BE2C (cell line): ENCODE measurements around the gene NID1.
"Not testable (repeated sequence)": the region's sequence is repeated elsewhere in the genome, so short reads cannot be mapped to it uniquely, and the experiment has no call there.

Experiments
- DNase-seq: peaks from one replicate; pipeline ENCODE4 v3.0.0-alpha.2; 2020
- H3K27me3 ChIP-seq: fragments of 250-450 bp; sonication (Bioruptor Pico); 2 replicates; pipeline ENCODE4 v1.5.1; 2020; ENCODE audit warnings: mild to moderate bottlenecking
- H3K36me3 ChIP-seq: fragments of 250-450 bp; sonication (Bioruptor Pico); 2 replicates; pipeline ENCODE4 v1.5.1; 2020; ENCODE audit warnings: mild to moderate bottlenecking
- H3K4me1 ChIP-seq: fragments of 250-450 bp; sonication (Bioruptor Pico); 2 replicates; pipeline ENCODE4 v1.5.1; 2020
- H3K4me3 ChIP-seq: 2 replicates; pipeline ENCODE4 v1.5.1; 2011; ENCODE audit warnings: low read depth, low read length
- H3K9me3 ChIP-seq: fragments of 250-450 bp; sonication (Bioruptor Pico); 2 replicates; pipeline ENCODE4 v1.5.1; 2020
- TF ChIP-seq, protein P1 (sequence below): IDR thresholded peaks from 2 replicates; pipeline ENCODE4 v1.5.1; 2012; ENCODE audit warnings: mild to moderate bottlenecking, low read depth, low read length

The NID1 gene

GRCh38 chr1:236102611-236103010, 37.7 kb upstream of the NID1 start:
- DNase-seq, result no peak
- Histone ChIP-seq H3K27me3 (no peaks in the 10 kb centered on the region), H3K4me1 (peaks cover 3% of the 10 kb centered on the region; the same call in 1 of the 2 replicates), H3K4me3 (no peak overlapping the region), H3K36me3 (no peaks in the 10 kb centered on the region), H3K9me3 (no peaks in the 10 kb centered on the region; the same call in 1 of the 2 replicates)
- TF ChIP-seq, protein P1, sequence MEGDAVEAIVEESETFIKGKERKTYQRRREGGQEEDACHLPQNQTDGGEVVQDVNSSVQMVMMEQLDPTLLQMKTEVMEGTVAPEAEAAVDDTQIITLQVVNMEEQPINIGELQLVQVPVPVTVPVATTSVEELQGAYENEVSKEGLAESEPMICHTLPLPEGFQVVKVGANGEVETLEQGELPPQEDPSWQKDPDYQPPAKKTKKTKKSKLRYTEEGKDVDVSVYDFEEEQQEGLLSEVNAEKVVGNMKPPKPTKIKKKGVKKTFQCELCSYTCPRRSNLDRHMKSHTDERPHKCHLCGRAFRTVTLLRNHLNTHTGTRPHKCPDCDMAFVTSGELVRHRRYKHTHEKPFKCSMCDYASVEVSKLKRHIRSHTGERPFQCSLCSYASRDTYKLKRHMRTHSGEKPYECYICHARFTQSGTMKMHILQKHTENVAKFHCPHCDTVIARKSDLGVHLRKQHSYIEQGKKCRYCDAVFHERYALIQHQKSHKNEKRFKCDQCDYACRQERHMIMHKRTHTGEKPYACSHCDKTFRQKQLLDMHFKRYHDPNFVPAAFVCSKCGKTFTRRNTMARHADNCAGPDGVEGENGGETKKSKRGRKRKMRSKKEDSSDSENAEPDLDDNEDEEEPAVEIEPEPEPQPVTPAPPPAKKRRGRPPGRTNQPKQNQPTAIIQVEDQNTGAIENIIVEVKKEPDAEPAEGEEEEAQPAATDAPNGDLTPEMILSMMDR, result no peak

DNA sequence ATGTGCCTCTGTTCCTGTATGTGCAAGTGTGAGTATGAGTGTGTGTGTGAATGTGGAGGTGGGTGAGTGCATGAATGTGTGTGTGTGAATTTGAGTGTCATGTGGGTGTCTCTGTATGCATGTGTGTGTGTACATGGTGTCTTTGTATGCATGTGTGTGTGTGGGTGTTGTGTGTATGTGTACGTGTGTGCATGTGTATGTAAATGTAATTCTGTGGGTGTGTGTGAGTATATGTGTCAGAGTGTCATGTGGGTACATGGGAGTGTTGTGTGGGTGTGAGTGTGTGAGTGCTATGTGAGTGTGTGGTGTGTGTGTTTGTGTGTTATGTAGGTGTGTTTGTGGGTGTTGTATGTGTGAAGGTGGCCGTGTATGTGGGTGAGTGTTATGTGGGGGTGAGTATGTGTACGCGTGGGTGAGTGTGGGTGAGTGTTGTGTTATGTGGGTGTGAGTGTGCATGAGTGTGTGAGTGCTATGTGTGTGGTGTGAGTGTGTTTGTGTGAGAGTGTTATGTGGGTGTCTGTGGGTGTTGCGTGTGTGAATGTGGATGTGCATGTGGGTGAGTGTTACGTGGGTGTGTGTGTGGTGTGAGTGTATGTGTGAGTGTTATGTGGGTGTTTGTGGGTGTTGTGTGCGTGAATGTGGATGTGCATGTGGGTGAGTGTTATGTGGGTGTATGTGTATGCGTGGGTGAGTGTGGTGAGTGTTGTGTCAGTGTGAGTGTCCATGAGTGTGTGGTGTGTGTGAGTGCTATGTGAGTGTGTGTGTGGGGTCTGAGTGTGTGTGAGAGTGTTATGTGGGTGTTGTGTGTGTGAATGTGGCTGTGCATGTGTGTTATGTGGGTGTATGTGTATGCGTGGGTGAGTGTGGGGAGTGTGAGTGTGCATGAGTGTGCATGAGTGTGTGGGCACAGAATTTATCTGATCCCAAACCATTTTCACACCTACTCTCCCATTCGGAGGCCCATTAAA, 36.6 kb upstream of the NID1 start:
- DNase-seq, result no peak
- Histone ChIP-seq H3K36me3 (no peaks in the 10 kb centered on the region), H3K4me3 (no peak overlapping the region), H3K4me1 (peaks cover 3% of the 10 kb centered on the region), H3K27me3 (no peaks in the 10 kb centered on the region), H3K9me3 (no peaks in the 10 kb centered on the region; the same call in 1 of the 2 replicates)
- TF ChIP-seq, protein P1, result no peak

GRCh38 chr1:236100799-236101198, 35.9 kb upstream of the NID1 start:
- Histone ChIP-seq H3K27me3 (no peaks in the 10 kb centered on the region), H3K36me3 (no peaks in the 10 kb centered on the region), H3K4me1 (peaks cover 3% of the 10 kb centered on the region), H3K4me3 (no peak overlapping the region), H3K9me3 (no peaks in the 10 kb centered on the region; the same call in 1 of the 2 replicates)
- TF ChIP-seq, protein P1, result no peak
- DNase-seq, result no peak

DNA sequence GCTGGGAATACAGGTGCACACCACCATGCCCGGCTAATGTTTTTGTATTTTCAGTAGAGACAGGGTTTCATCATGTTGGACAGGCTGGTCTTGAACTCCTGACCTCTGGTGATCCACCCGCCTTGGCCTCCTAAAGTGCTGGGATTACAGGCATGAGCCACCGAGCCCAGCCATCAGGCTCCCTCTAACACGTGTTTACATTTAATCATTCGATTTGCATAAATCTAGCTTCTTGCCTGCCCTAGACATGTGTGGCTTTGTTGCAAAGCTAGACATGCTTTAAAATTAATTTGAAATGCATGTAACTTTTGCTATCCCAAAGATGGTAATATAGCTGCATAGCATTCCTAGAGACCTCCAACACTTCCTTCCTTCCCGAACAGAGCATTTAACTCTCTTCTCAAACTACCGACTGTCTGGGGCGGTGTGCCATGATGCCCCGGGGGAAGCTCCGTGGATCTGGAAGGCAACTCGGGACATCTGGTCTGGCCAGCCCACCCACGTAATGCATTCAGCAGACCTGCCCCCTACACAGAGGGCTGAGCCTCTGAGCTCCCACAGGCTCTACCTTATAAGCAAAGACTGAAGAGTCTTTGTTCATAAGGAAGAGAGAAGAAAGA, 34.6 kb upstream of the NID1 start:
- TF ChIP-seq, protein P1, result no peak

GRCh38 chr1:236098267-236098666, 33.4 kb upstream of the NID1 start:
- H3K9me3 ChIP-seq, result no peaks in the 10 kb centered on the region; the same call in 1 of the 2 replicates
- H3K36me3 ChIP-seq, result no peaks in the 10 kb centered on the region
- TF ChIP-seq, protein P1, result no peak
- no peak overlapping the region for H3K4me3 ChIP-seq
- no peak for DNase-seq
- no peaks in the 10 kb centered on the region for H3K27me3 ChIP-seq
- peaks cover 3% of the 10 kb centered on the region for H3K4me1 ChIP-seq

More for the DNA sequence above, 34.6 kb upstream of the NID1 start:
- no peak overlapping the region for H3K4me3 ChIP-seq
- no peaks in the 10 kb centered on the region for H3K36me3 ChIP-seq
- peak; percentile 47 for DNase-seq
- no peaks in the 10 kb centered on the region for H3K27me3 ChIP-seq
- H3K9me3 ChIP-seq, result no peaks in the 10 kb centered on the region; the same call in 1 of the 2 replicates
- H3K4me1 ChIP-seq, result peaks cover 3% of the 10 kb centered on the region

DNA sequence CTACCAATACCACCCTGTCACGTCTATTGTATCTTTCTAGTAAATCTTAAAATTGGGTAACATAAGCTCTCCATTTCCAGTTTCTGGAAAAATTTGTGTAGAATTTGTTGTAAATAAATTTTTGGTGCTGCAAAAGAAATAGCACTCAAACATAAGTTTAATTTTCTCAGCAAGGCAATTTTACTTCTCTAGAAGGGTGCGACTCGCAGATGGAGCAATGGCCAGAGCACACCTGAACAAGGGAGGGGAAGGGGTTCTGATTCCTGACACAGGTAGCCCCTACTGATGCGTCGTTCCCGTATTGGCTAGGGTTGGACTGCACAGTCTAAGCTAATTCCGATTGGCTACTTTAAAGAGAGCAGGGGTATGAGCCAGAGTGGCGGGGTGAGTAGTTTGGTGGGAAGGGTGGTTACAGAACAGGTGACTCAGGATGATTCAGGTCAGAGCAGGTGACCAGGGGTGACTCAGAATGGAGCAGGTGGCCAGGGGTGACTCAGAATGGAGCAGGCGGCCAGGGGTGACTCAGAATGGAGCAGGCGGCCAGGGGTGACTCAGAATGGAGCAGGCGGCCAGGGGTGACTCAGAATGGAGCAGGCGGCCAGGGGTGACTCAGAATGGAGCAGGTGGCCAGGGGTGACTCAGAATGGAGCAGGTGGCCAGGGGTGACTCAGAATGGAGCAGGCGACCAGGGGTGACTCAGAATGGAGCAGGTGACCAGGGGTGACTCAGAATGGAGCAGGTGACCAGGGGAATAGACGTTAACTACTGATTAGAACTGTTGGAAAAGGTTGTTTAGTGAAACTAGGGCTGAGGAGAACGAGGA, 32.0 kb upstream of the NID1 start:
- not testable (repeated sequence) for H3K27me3 ChIP-seq, H3K36me3 ChIP-seq, H3K9me3 ChIP-seq, H3K4me1 ChIP-seq, H3K4me3 ChIP-seq
- peak; percentile 82 for DNase-seq
